Fibroblast of the aortic adventitia (primary cell): Measurements from ENCODE around the gene NDUFAB1. TPM values are rescaled to one million over a fixed set of nuclear protein-coding genes. Genes with fewer than 3 reads are reported as not detected.

Source experiments
- DNase-seq: peaks from one replicate; pipeline ENCODE4 v3.0.0-alpha.2; 2010; ENCODE audit warnings: low read depth
- H3K4me3 ChIP-seq: 2 replicates; pipeline ENCODE4 v1.5.1; 2011; ENCODE audit warnings: low read depth, mild to moderate bottlenecking, control low read depth, low read length, moderate library complexity
- total RNA-seq: library from RNA; depleted of rRNA; stranded (reverse); fragments of >200 nt; gene quantifications from 2 replicates; pipeline ENCODE4 v1.2.3, GENCODE V29; 2012; ENCODE audit warnings: low replicate concordance
- TF ChIP-seq, protein P1 (sequence below): IDR thresholded peaks from 2 replicates; pipeline ENCODE4 v1.5.1; 2011; ENCODE audit warnings: mild to moderate bottlenecking, low read length, control low read depth, inconsistent platforms; ENCODE audit not compliant: insufficient read depth

Gene NDUFAB1
- total RNA-seq, 1 donor: 71.5 TPM

DNA sequence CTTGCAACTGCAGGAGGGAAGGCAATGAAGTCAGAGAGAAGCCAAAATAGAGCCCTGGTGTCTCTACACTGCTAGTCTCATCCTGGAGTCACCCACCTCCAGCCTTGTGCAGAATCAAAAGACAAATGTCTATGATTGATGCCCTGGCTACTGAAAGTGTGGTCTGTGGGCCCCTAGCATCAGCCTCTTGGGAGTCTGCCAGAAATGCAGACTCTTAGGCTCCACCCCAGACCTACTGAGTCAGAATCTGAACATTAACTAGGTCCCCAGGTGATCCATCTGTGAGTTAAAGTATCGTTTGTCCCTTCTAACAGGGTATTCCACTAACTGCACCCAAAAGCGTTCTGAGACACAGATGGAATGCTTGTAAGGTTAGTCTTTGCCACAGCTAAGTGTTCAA lies 60.2 kb downstream of the NDUFAB1 start:
- DNase-seq: no peak
- TF ChIP-seq, protein P1, sequence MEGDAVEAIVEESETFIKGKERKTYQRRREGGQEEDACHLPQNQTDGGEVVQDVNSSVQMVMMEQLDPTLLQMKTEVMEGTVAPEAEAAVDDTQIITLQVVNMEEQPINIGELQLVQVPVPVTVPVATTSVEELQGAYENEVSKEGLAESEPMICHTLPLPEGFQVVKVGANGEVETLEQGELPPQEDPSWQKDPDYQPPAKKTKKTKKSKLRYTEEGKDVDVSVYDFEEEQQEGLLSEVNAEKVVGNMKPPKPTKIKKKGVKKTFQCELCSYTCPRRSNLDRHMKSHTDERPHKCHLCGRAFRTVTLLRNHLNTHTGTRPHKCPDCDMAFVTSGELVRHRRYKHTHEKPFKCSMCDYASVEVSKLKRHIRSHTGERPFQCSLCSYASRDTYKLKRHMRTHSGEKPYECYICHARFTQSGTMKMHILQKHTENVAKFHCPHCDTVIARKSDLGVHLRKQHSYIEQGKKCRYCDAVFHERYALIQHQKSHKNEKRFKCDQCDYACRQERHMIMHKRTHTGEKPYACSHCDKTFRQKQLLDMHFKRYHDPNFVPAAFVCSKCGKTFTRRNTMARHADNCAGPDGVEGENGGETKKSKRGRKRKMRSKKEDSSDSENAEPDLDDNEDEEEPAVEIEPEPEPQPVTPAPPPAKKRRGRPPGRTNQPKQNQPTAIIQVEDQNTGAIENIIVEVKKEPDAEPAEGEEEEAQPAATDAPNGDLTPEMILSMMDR: no peak
- no peak overlapping the region for H3K4me3 ChIP-seq

DNA sequence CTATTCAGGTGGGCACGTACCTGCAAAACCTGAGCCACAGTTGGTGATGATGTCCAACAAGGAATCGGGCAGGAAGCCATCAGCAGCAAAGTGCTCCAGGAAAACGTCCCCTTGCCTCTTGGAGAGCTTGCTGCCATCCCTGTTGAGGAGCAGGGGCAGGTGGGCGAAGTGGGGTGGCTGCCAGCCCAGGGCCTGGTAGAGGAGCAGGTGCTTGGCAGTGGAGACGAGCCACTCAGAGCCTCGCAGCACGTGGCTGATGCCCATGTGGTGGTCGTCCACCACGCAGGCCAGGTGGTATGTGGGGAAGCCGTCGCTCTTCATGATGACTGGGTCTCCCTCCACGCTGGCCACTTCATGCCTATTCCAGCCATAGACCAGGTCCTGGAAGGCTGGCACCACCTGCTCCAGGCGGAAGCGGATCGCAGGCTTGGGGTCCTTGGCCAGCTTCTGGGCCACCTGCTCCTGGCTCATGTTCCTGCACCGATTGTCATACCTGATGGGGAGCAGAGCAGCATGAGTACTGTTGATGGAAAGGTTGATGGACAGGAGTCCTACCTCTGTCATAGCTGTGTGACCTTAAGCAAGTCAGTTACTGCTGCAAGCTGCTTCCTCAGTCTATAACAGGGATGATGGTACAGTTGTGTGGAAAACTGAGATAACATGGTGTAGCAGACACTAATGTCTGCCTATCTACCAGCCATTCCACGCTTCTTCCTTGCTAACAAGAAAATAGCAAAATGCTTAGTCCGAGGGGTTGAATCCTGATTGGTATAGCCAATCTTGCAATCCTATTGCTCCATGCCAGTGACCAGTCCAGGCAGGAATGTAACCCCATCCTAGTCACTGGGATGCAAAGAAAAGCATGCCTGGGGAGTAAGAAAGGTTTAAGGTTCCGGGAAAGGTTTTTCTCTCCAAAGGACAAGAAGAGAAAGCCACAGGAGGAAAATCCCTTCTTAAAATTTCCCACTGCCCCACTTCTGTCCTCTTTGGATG lies 61.0 kb downstream of the NDUFAB1 start:
- no peak overlapping the region for H3K4me3 ChIP-seq
- no peak for DNase-seq
- TF ChIP-seq, protein P1: no peak

GRCh38 chr16:23532448-23532847 lies 63.7 kb downstream of the NDUFAB1 start:
- no peak for DNase-seq
- no peak overlapping the region for H3K4me3 ChIP-seq
- TF ChIP-seq, protein P1: no peak

Other genes starting within 250 kb of the NDUFAB1 start
- gene COG7, start 143.1 kb downstream of the NDUFAB1 start, total RNA-seq: 10.2 and 18.9 TPM in 2 replicates
- gene GGA2, start 85.8 kb downstream of the NDUFAB1 start, total RNA-seq: 11.5 and 38.7 TPM in 2 replicates
- gene EARS2, start 39.0 kb downstream of the NDUFAB1 start, total RNA-seq: 22.6 and 23.1 TPM in 2 replicates
- 74.6 and 89.1 TPM in 2 replicates for gene UBFD1, start 38.6 kb downstream of the NDUFAB1 start, total RNA-seq
- gene PALB2, start 45.0 kb upstream of the NDUFAB1 start, total RNA-seq: 19.2 and 19.4 TPM in 2 replicates
- gene DCTN5, start 45.1 kb upstream of the NDUFAB1 start, total RNA-seq: 22.5 and 54.8 TPM in 2 replicates
- gene PLK1, start 82.6 kb upstream of the NDUFAB1 start, total RNA-seq: 6.2 and 16.8 TPM in 2 replicates
- gene ERN2, start 116.9 kb upstream of the NDUFAB1 start, total RNA-seq: not detected in 2 replicates
- gene CHP2, start 158.7 kb upstream of the NDUFAB1 start, total RNA-seq: not detected in 2 replicates
- gene PRKCB, start 239.7 kb upstream of the NDUFAB1 start, total RNA-seq: 0.16 TPM in 1 of 2 replicates, not detected in the other